NCI-H82 (cell line): ENCODE data around the gene MRC1.
"Not testable (repeated sequence)": the region's sequence is repeated elsewhere in the genome, so short reads cannot be mapped to it uniquely, and the experiment has no call there.

Source experiments
- DNase-seq: peaks from one replicate; lab custom pipeline; 2025; lab: John Stamatoyannopoulos, UW

The MRC1 gene

DNA sequence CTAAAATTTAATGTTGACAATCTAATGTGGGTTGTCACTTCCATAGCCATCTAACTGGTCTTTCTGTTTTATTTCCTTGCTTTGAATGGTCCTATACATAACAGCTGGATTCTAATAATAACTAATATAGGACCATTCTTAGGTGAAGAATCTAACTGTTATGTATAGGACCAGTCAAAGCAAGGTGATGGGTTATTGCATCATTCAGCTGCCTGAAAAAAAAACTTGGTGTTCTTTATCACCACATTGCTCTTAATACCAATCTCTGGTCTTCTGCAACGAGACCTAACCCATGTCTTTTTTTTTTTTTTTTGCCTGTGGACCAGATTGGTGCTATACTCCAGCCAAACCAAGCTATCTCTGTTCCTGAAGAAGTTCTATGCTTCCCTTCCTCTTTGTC lies 96.9 kb downstream of the MRC1 start:
- DNase-seq = no peak

DNA sequence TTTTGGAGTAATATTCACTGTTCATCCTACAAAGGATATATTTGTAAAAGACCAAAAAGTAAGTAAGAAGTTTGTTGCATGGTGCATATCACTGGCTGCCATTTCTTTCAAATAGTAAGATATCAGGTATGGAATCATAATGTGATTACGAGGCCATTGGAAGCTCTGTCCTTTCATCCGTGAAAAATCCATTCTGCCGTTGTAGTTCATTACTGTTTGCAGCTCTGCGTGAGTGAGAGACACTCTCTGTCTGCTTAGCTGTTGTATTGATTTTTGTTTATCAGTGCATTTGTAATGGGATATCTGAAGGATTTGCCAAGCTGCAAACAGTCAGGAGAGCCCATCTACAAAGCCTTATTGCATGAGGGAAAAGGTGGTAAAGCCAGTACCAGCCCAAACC lies 98.5 kb downstream of the MRC1 start:
- peak; percentile 32 for DNase-seq

DNA sequence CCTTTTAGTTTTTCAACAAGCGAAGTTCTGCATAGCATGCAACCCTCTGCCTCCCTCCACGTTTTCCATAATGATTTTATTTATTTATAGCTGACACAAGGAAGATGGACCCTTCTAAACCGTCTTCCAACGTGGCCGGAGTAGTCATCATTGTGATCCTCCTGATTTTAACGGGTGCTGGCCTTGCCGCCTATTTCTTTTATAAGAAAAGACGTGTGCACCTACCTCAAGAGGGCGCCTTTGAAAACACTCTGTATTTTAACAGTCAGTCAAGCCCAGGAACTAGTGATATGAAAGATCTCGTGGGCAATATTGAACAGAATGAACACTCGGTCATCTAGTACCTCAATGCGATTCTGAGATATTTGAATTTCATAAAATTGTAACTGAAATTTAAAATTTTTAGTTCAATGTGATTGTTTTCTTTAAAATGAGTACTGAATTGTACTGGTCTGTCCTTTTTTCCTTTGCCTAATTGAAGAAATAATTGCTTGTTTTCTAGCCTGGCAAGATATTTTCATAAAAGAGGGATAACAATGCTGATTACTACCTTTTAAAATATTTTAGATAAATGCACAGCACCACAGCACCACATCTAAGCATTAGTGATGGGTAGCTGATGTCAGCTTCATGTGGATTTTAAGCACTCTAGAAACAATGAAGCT lies 101.1 kb downstream of the MRC1 start:
- DNase-seq = peak; percentile 87

GRCh38 chr10:17912754-17913153 lies 103.6 kb downstream of the MRC1 start:
- DNase-seq = no peak

DNA sequence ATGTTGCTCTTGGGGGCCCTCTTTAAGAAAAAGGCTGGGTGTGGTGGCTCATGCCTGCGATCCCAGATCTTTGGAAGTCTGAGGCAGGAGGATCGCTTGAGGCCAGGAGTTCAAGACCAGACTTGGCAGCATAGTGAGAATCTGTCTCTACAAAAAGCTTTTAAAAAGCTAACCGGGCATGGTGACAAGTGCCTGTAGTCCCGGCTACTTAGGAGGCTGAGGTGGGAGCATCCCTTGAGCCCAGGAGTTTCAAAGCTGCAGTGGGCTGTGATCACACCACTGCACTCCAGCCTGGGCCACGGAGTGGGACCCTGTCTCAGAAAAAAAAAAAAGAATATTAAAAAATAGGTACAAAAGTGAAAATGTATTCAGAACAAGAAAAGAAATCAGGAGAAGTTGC lies 104.5 kb downstream of the MRC1 start:
- no peak for DNase-seq

DNA sequence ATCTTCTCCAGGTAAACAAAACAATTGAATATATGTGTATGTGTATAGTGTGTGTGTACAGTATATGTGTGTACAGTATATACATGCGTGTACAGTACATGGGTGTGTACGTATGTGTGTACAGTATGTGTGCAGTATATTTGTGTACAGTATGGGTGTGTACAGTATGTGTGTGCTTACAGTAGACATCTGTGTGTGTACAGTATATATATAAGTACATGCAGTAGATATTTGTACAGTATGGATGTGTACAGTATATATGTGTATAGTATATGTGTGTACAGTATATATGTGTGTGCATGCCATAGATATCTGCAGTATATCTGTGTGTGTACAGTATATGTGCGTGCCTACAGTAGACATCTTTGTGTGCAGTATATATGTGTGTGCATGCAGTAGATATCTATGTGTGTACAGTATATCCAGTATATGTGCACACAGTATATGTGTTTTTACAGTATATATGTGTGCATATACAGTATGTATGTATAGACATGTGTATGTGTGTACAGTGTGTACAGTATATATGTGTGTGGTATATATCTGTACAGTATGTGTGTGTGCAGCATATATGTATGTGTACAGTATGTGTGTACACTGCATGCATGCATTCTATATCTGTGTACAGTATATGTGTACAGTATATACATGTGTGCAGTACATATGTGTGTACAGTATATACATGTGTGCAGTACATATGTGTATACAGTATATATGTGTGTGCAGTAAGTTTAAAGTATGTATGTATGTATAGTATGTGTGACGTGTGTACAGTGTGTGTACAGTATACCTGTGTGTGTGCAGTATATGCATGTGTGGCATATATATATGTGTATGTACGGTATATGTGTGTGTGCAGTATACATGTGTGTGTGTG lies 105.3 kb downstream of the MRC1 start:
- DNase-seq = no peak

DNA sequence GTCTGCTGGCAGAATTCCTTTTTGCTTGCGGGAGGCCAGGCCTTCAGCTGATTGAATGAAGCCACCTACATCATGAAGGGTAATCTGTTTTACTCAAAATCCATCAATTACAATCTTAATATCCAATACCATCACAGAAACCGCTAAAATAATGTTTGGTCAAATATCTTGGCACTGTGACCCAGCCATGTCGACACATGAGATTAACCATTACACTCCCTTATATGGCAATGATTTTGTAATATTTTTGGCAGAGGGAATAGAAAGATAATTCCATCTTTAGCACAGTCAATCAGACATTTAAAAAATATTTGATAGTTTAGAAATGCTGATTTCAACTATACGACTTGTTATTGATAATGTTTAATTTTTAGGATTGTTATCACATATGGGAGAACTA lies 106.0 kb downstream of the MRC1 start:
- DNase-seq = no peak

- DNase-seq = no peak
Observed at GRCh38 chr10:17918187-17918903, 109.2 kb downstream of the MRC1 start.

DNA sequence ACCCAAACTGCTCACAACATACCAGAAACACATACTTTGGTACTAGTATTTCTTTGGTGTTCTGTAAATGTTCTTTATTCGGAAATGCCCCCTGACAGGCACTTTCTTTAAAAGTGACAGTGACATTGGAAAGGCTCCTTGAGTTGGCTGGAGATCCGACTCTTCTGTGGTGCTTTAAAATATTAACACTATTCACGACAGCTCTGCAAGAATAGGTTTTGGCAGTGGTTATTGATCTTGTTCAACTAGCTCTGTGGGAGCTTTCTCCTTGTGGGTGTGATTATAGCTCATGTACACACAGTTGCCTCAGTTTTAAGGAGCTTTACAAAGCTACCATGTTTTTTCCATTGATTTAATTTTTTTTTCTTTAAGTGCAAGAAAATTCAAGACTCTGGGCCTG lies 112.2 kb downstream of the MRC1 start:
- no peak for DNase-seq

- DNase-seq = no peak
Observed at GRCh38 chr10:17923728-17924127, 114.6 kb downstream of the MRC1 start.

DNA sequence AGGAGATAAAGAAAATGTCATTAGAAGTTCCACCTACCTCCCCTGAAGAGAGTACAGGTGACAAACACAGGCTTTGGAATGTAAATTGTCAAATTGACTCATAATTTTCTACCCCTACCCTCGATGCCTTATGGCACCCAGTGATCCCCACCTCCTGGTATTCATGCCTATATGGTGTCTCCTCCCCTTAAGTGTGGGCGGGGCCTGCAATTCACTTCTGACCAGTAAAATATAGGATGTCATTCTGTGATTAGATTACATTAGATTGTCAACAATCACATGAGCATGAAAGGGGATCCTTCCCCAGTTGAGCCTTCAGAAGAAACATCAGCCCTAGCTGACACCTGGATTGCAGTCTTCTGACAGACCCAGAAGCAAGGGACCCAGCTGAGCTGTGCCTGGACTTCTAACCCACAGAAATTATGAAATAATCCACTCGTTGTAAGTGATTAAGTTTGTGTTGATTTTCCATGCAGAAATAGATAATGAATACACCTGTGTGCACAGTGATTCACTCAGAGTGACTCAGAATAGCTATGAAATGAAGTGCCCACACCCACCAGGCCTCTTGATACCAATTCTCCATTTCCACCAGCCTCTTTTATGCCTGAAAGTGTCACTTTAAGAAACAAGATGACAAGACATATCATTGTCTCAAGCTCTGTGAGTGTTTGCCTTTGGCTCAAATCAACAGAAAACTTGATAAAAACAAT lies 134.0 kb downstream of the MRC1 start:
- DNase-seq = no peak

GRCh38 chr10:17950269-17950668 lies 141.1 kb downstream of the MRC1 start:
- not testable (repeated sequence) for DNase-seq

DNA sequence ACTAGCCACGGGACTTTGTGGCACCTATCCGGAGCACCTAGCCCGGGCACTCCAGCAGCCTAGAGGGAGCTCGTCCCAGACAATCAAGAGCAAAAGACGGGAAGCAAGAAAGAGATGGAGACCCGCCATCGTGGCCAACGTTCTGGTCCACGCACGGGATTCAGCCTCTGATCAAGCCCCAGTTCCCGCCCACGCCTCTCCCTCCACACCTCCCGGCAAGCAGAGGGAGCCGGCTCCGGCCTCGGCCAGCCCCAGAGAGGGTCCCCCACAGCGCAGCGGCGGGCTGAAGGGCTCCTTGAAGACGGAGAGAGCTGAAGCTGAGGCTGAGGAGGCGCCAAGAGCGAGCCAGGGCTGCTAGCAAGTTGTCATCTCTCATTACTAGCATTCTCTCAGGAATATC lies 141.6 kb downstream of the MRC1 start:
- DNase-seq = no peak

- DNase-seq = no peak
Observed at GRCh38 chr10:17951868-17952371, 142.8 kb downstream of the MRC1 start, which contains the start of gene SLC39A12. SLC39A12 (plus strand) TSS chr10:17951918; CDS start chr10:17953277, 1,359 bp downstream.

DNA sequence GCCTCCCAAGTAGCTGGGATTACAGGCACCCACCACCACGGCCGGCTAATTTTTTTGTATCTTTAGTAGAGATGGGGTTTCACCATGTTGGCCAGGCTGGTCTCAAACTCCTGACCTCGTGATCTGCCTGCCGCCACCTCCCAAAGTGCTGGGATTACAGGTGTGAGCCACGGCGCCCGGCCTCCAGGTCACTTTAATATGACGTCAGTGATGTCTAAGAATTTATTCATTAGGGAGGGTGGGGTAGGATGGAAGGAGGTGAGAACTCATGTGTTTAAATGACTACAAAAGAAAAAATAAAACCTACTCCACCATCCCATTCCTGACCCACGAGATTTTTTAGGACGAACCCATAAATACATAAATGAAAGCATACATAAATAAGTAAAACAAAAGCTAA lies 145.2 kb downstream of the MRC1 start:
- DNase-seq = not testable (repeated sequence)

- no peak for DNase-seq
Observed at GRCh38 chr10:17954861-17955260, 145.7 kb downstream of the MRC1 start.

DNA sequence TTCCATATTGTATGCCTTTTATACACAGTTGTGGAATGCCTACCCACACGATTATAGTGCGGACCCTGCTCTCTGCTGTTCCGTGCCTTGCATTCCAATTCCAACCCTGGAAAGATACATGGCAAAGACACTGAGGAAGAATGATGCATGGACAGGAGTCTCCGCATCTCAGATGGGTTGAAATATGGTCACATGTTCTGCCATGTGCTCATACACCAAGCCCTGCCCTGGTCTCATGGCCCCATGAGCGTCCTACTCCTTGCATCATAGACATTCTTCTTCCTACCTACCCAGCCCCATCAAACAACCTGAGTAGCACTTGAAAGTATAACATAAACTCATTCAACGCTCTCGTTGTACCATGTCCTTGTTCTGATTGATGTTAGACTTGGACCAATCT lies 148.9 kb downstream of the MRC1 start:
- DNase-seq = no peak

GRCh38 chr10:17959870-17960269 lies 150.7 kb downstream of the MRC1 start:
- no peak for DNase-seq
